GM13976 (cell line): ENCODE data around the gene NMNAT3.
A peak's percentile ranks its signal among the peaks of the same experiment; 100 is the strongest.

Experiments
- DNase-seq: peaks from one replicate; pipeline ENCODE4 v3.0.0; 2012; ENCODE audit warnings: low spot score
- CTCF ChIP-seq: IDR thresholded peaks from 2 replicates; pipeline ENCODE4 v1.5.1; 2012; ENCODE audit warnings: borderline replicate concordance, mild to moderate bottlenecking; ENCODE audit not compliant: insufficient read depth; ENCODE audit errors: extremely low read depth, missing control alignments, control extremely low read depth
- in situ Hi-C: fragments of 300-500 bp; cut with MboI; formaldehyde crosslinking; loops from one replicate; pipeline ENCODE4 v1.12.0; 2022; ENCODE audit warnings: low sequenced_read_pairs, mixed read lengths, inconsistent platforms; ENCODE audit not compliant: unreplicated experiment

Gene NMNAT3

GRCh38 chr3:139572847-139573672 lies 104.7 kb downstream of the NMNAT3 start:
- no peak for DNase-seq
- in situ Hi-C loops, result no loop called here
- TF ChIP-seq CTCF, result no peak

GRCh38 chr3:139571711-139572110 lies 106.1 kb downstream of the NMNAT3 start:
- in situ Hi-C loops, result no loop called here
- DNase-seq, result no peak
- no peak for TF ChIP-seq CTCF

- DNase-seq, result no peak
- in situ Hi-C loops, result no loop called here
- peak; percentile 19 for TF ChIP-seq CTCF
Observed at GRCh38 chr3:139564294-139564861, 113.4 kb downstream of the NMNAT3 start.

GRCh38 chr3:139561959-139562676 lies 115.7 kb downstream of the NMNAT3 start:
- no peak for DNase-seq
- in situ Hi-C loops, result no loop called here
- TF ChIP-seq CTCF, result peak; percentile 43

- in situ Hi-C loops, result no loop called here
- no peak for DNase-seq
- TF ChIP-seq CTCF, result no peak
Observed at GRCh38 chr3:139561255-139561817, 116.4 kb downstream of the NMNAT3 start.

GRCh38 chr3:139560411-139560810 lies 117.4 kb downstream of the NMNAT3 start:
- TF ChIP-seq CTCF, result no peak
- in situ Hi-C loops, result no loop called here
- DNase-seq, result no peak
